Natural killer cell (primary cell): Measurements from ENCODE around the gene PANK4. TPM values are rescaled to one million over a fixed set of nuclear protein-coding genes. Genes with fewer than 3 reads are reported as not detected.

Experiments used
- ATAC-seq, 3 donors: fragments of 150-1000 bp in 2 of 3; fragments of 200-7000 bp in 1 of 3; cut with Tn5 transposase; 1 replicate in 1 of 3; 2 replicates in 2 of 3; pipeline ENCODE4 v1.10.0; 2021; ENCODE audit warnings: mild to moderate bottlenecking in 2 of 3, moderate library complexity in 2 of 3
- DNase-seq, 2 donors: peaks; one replicate each; pipeline versions ENCODE4 v3.0.0 to v3.0.0-alpha.2; 2013 to 2021; ENCODE audit warnings: mixed read lengths in 1 of 2
- H3K27ac ChIP-seq: one replicate; pipeline ENCODE4 v1.5.1; 2013; ENCODE audit warnings: mild to moderate bottlenecking, low read length
- H3K27me3 ChIP-seq: one replicate; pipeline ENCODE4 v1.6.1; 2013; ENCODE audit warnings: low read length; ENCODE audit not compliant: control insufficient read depth, insufficient read depth
- H3K36me3 ChIP-seq: one replicate; pipeline ENCODE4 v1.6.1; 2013; ENCODE audit warnings: low read length; ENCODE audit not compliant: control insufficient read depth, insufficient read depth
- H3K4me1 ChIP-seq: one replicate; pipeline ENCODE4 v1.6.1; 2013; ENCODE audit warnings: low read length; ENCODE audit not compliant: control insufficient read depth, insufficient read depth
- H3K4me3 ChIP-seq: one replicate; pipeline ENCODE4 v1.5.1; 2013; ENCODE audit warnings: low read length
- H3K9me3 ChIP-seq: one replicate; pipeline ENCODE4 v1.6.1; 2013; ENCODE audit warnings: low read length; ENCODE audit not compliant: control insufficient read depth, insufficient read depth
- H3K27ac Mint-ChIP-seq, 2 donors: one replicate each; pipeline ENCODE4 v1.8.0; 2022; ENCODE audit warnings: mild to moderate bottlenecking in 2 of 2, mixed read lengths in 2 of 2, moderate library complexity in 1 of 2
- H3K27me3 Mint-ChIP-seq, 2 donors: one replicate each; pipeline ENCODE4 v1.8.0; 2022; ENCODE audit warnings: low read depth in 2 of 2, mixed read lengths in 2 of 2
- H3K36me3 Mint-ChIP-seq: one replicate; pipeline ENCODE4 v1.8.0; 2022; ENCODE audit warnings: mixed read lengths
- H3K4me1 Mint-ChIP-seq, 2 donors: one replicate each; pipeline ENCODE4 v1.8.0; 2022; ENCODE audit warnings: mixed read lengths in 2 of 2
- H3K4me3 Mint-ChIP-seq: one replicate; pipeline ENCODE4 v1.8.0; 2022; ENCODE audit warnings: mild to moderate bottlenecking, moderate library complexity, mixed read lengths
- H3K9me3 Mint-ChIP-seq, 2 donors: one replicate each; pipeline ENCODE4 v1.8.0; 2022; ENCODE audit warnings: mixed read lengths in 2 of 2
- CTCF ChIP-seq: fragments of 200-600 bp; IDR thresholded peaks from one replicate; pipeline ENCODE4 v1.8.0; 2022; ENCODE audit warnings: antibody characterized with exemption
- WGBS: methylation state at CpG from one replicate; pipeline ENCODE4 v1.1.7; 2013; ENCODE audit warnings: missing lambda C conversion rate; ENCODE audit not compliant: insufficient coverage; 5-methylcytosine and 5-hydroxymethylcytosine counted together
- intact Hi-C: fragments of 100-400 bp; cut with micrococcal nuclease; formaldehyde crosslinking; loops from one replicate; pipeline ENCODE4 v1.14.2; 2022
- total RNA-seq, 4 donors: library from RNA; stranded (reverse); fragments of 120-200 nt in 1 of 4; gene quantifications; one replicate each; pipeline versions ENCODE4 v1.2.3 to v1.2.4, GENCODE V29; 2013 to 2022

Gene PANK4
- total RNA-seq, 3 donors from 2014 or later (not counting 1 experiment from before 2014, with no cell fraction given) = 48.2 to 75.7 (median 61.8) TPM

DNA sequence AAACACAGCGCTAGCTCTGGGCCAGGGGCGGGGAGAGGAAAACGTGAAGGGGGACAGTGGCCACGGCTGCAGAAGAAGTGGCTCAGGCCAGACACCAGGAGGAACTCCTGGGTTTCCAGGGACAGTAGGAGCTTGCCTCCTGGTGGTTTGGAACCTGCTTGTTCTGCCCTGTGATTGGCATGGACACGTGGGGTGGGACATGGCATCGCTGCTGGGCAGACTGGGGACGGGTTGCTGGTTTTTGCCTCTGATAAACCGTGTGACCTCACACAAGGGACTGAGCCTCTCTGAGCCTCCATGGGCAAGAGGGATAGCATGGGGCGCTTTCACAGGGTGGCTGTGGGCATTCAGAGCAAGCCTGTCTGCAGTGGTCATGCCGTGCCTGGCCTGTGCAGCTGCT, 57.9 kb downstream of the PANK4 start:
- H3K36me3 ChIP-seq = no peaks in the 10 kb centered on the region
- H3K27ac ChIP-seq = no peak overlapping the region
- no peaks in the 10 kb centered on the region for H3K27me3 ChIP-seq
- peaks cover 0 to 21% of the 10 kb centered on the region in 2 donors for H3K4me1 Mint-ChIP-seq
- no peaks in the 10 kb centered on the region for H3K9me3 ChIP-seq
- peaks cover 34% of the 10 kb centered on the region for H3K4me1 ChIP-seq
- no peaks in the 10 kb centered on the region for H3K27me3 Mint-ChIP-seq
- no peak overlapping the region for H3K4me3 Mint-ChIP-seq
- no peaks in the 10 kb centered on the region for H3K9me3 Mint-ChIP-seq
- no peaks in the 10 kb centered on the region for H3K36me3 Mint-ChIP-seq
- no peak for ATAC-seq
- no peak for TF ChIP-seq CTCF
- intact Hi-C loops = no loop called here
- no peak overlapping the region for H3K4me3 ChIP-seq
- H3K27ac Mint-ChIP-seq = no peak overlapping the region
- DNase-seq = peak in 1 of 2 donors; percentile 15
- WGBS = 71% methylated on average over 10 of the region's 10 CpGs

GRCh38 chr1:2468041-2468472, 58.3 kb downstream of the PANK4 start:
- 41% methylated on average over 14 of the region's 14 CpGs for WGBS
- no peak overlapping the region for H3K27ac ChIP-seq
- no peak overlapping the region for H3K4me3 Mint-ChIP-seq
- DNase-seq (peak; percentile 51 to 72), ATAC-seq (peak in 2 of 3 donors; percentile 58 to 61)
- TF ChIP-seq CTCF = no peak
- intact Hi-C loops = no loop called here
- H3K27me3 ChIP-seq = no peaks in the 10 kb centered on the region
- H3K27me3 Mint-ChIP-seq = no peaks in the 10 kb centered on the region
- no peaks in the 10 kb centered on the region for H3K36me3 ChIP-seq
- no peak overlapping the region for H3K27ac Mint-ChIP-seq
- no peaks in the 10 kb centered on the region for H3K9me3 ChIP-seq
- no peaks in the 10 kb centered on the region for H3K36me3 Mint-ChIP-seq
- H3K4me1 Mint-ChIP-seq = peaks cover 0 to 21% of the 10 kb centered on the region in 2 donors
- H3K4me1 ChIP-seq = peaks cover 34% of the 10 kb centered on the region
- no peak overlapping the region for H3K4me3 ChIP-seq
- H3K9me3 Mint-ChIP-seq = no peaks in the 10 kb centered on the region

GRCh38 chr1:2466958-2467554, 59.3 kb downstream of the PANK4 start:
- Mint-ChIP-seq H3K4me3 (no peak overlapping the region), H3K4me1 (peaks cover 0 to 21% of the 10 kb centered on the region in 2 donors), H3K36me3 (no peaks in the 10 kb centered on the region), H3K27me3 (no peaks in the 10 kb centered on the region), H3K27ac (no peak overlapping the region), H3K9me3 (no peaks in the 10 kb centered on the region)
- DNase-seq = peak; percentile 45 to 46
- Histone ChIP-seq H3K4me3 (no peak overlapping the region), H3K27ac (no peak overlapping the region), H3K4me1 (peaks cover 34% of the 10 kb centered on the region), H3K36me3 (no peaks in the 10 kb centered on the region), H3K9me3 (no peaks in the 10 kb centered on the region), H3K27me3 (no peaks in the 10 kb centered on the region)
- no peak for TF ChIP-seq CTCF
- 9% methylated on average over 30 of the region's 30 CpGs for WGBS
- ATAC-seq = peak; percentile 47 to 90 (median 57)
- intact Hi-C loops = no loop called here

- H3K4me3 Mint-ChIP-seq = peak overlapping the region; percentile 42
- 50% methylated on average over 12 of the region's 12 CpGs for WGBS
- no peaks in the 10 kb centered on the region for H3K9me3 ChIP-seq
- H3K27ac ChIP-seq = no peak overlapping the region
- TF ChIP-seq CTCF = no peak
- DNase-seq (no peak), ATAC-seq (no peak)
- no peaks in the 10 kb centered on the region for H3K27me3 ChIP-seq
- no peaks in the 10 kb centered on the region for H3K9me3 Mint-ChIP-seq
- H3K4me1 Mint-ChIP-seq = peaks cover 0 to 21% of the 10 kb centered on the region in 2 donors
- no peaks in the 10 kb centered on the region for H3K27me3 Mint-ChIP-seq
- H3K36me3 ChIP-seq = no peaks in the 10 kb centered on the region
- no peak overlapping the region for H3K27ac Mint-ChIP-seq
- peaks cover 34% of the 10 kb centered on the region for H3K4me1 ChIP-seq
- intact Hi-C loops = no loop called here
- H3K4me3 ChIP-seq = no peak overlapping the region
- H3K36me3 Mint-ChIP-seq = no peaks in the 10 kb centered on the region
Observed at GRCh38 chr1:2466270-2466665, 60.1 kb downstream of the PANK4 start.
